H1 (cell line): ENCODE measurements around the gene HLA-A. TPM values are rescaled to one million over a fixed set of nuclear protein-coding genes. Genes with fewer than 3 reads are reported as not detected.

Source experiments
- ASH2L ChIP-seq: fragments of 200-600, 300-600 bp; sonication (generic); IDR thresholded peaks from one replicate; pipeline ENCODE4 v1.7.1; 2017; ENCODE audit warnings: low read length
- CBX5 ChIP-seq: fragments of 300-800, 300-1000 bp; sonication (generic); IDR thresholded peaks from 2 replicates; pipeline ENCODE4 v1.7.1; 2016; ENCODE audit warnings: antibody characterized with exemption, low read length, low read depth
- CHD2 ChIP-seq: IDR thresholded peaks from 2 replicates; pipeline ENCODE4 v1.6.1; 2012; ENCODE audit warnings: low read length, improper control_type of control experiment
- CREB1 ChIP-seq: IDR thresholded peaks from 2 replicates; pipeline ENCODE4 v1.6.1; 2012; ENCODE audit warnings: inconsistent platforms
- EZH2 ChIP-seq: fragments of 200-600 bp; sonication (generic); IDR thresholded peaks from 2 replicates; pipeline ENCODE4 v1.7.1; 2012; ENCODE audit warnings: low read depth, mild to moderate bottlenecking, moderate library complexity, low read length, inconsistent platforms; ENCODE audit not compliant: severe bottlenecking
- GTF2F1 ChIP-seq: IDR thresholded peaks from 2 replicates; pipeline ENCODE4 v1.6.1; 2012; ENCODE audit warnings: low read depth, low read length, improper control_type of control experiment, borderline replicate concordance
- HDAC2 ChIP-seq, 2 experiments: fragments of 300-600 bp in 1 of 2; sonication (generic) in 1 of 2; IDR thresholded peaks; 2 replicates each; pipeline ENCODE4 v1.6.1; 2011 to 2012; ENCODE audit warnings: low read depth in 2 of 2, low read length in 2 of 2, mild to moderate bottlenecking in 2 of 2, moderate library complexity in 2 of 2, borderline replicate concordance in 1 of 2, inconsistent platforms in 1 of 2
- KDM1A ChIP-seq: fragments of 200-600, 300-600 bp; sonication (generic); IDR thresholded peaks from 2 replicates; pipeline ENCODE4 v1.7.1; 2016; ENCODE audit warnings: mild to moderate bottlenecking, low read length, borderline replicate concordance
- MAFK ChIP-seq: IDR thresholded peaks from 2 replicates; pipeline ENCODE4 v1.6.1; 2012; ENCODE audit warnings: low read depth, mild to moderate bottlenecking, improper control_type of control experiment, low read length
- NANOG ChIP-seq: IDR thresholded peaks from 2 replicates; pipeline ENCODE4 v1.6.1; 2011; ENCODE audit warnings: low read length, low read depth, mild to moderate bottlenecking, inconsistent platforms; ENCODE audit not compliant: insufficient read depth, poor library complexity, severe bottlenecking
- PHF8 ChIP-seq: fragments of 200-600 bp; sonication (generic); conservative IDR thresholded peaks from 2 replicates; pipeline ENCODE4 v1.7.1; 2012; ENCODE audit warnings: low read depth, mild to moderate bottlenecking, inconsistent platforms, low read length, moderate library complexity
- POLR2A ChIP-seq, 2 experiments: IDR thresholded peaks; 1 replicate in 1 of 2; 2 replicates in 1 of 2; pipeline ENCODE4 v1.6.1; 2011; ENCODE audit warnings: low read depth in 2 of 2, low read length in 2 of 2, mild to moderate bottlenecking in 2 of 2; ENCODE audit errors: control extremely low read depth in 1 of 2
- POLR2AphosphoS5 ChIP-seq: IDR thresholded peaks from 2 replicates; pipeline ENCODE4 v1.6.1; 2011; ENCODE audit warnings: low read depth, low read length
- RXRA ChIP-seq: IDR thresholded peaks from 2 replicates; pipeline ENCODE4 v1.6.1; 2011; ENCODE audit warnings: low read depth, mild to moderate bottlenecking, low read length, moderate library complexity; ENCODE audit not compliant: insufficient read depth
- SIX5 ChIP-seq: IDR thresholded peaks from 2 replicates; pipeline ENCODE4 v1.6.1; 2011; ENCODE audit warnings: mild to moderate bottlenecking, low read depth, low read length
- SP1 ChIP-seq: IDR thresholded peaks from 2 replicates; pipeline ENCODE4 v1.6.1; 2011; ENCODE audit warnings: low read depth, low read length
- SP2 ChIP-seq: IDR thresholded peaks from 2 replicates; pipeline ENCODE4 v1.6.1; 2012; ENCODE audit warnings: mild to moderate bottlenecking, low read length, inconsistent platforms
- SRF ChIP-seq: IDR thresholded peaks from 2 replicates; pipeline ENCODE4 v1.6.1; 2011; ENCODE audit warnings: mild to moderate bottlenecking, low read depth, low read length, moderate library complexity
- SUZ12 ChIP-seq: fragments of 200-600 bp; sonication (generic); IDR thresholded peaks from 2 replicates; pipeline ENCODE4 v1.6.1; 2012; ENCODE audit warnings: mild to moderate bottlenecking, inconsistent platforms, low read length, moderate library complexity, mixed read lengths
- TAF7 ChIP-seq: optimal IDR thresholded peaks from 2 replicates; pipeline ENCODE3; 2011; ENCODE audit warnings: low read depth, mild to moderate bottlenecking, inconsistent platforms, low read length, moderate library complexity, borderline replicate concordance
- YY1 ChIP-seq: IDR thresholded peaks from 2 replicates; pipeline ENCODE4 v1.6.1; 2011; ENCODE audit warnings: low read depth, mild to moderate bottlenecking, low read length
- polyA plus RNA-seq, 7 experiments: library from polyadenylated mRNA; depleted of rRNA in 3 of 7; stranded (reverse) in 5 of 7; unstranded in 2 of 7; fragments of >200 nt in 5 of 7; fragments of 200-250 nt in 2 of 7; gene quantifications; 1 replicate in 5 of 7; 2 replicates in 1 of 7; 4 replicates in 1 of 7; pipeline versions ENCODE4 v1.2.1 to v1.2.3, GENCODE V29; 2011 to 2013; ENCODE audit warnings: missing spikeins in 2 of 7, mixed read lengths in 2 of 7
- total RNA-seq: library from RNA; stranded (reverse); fragmentation: NEBNext Ultra II Directional; extraction: Animal tissue kit (Norgen Biotek cat#: 25700); gene quantifications from 2 replicates; pipeline ENCODE4 v1.2.1, GENCODE V29; 2021
- TF ChIP-seq, protein P1 (sequence below): IDR thresholded peaks from 2 replicates; pipeline ENCODE4 v1.6.1; 2012; ENCODE audit warnings: low read length, inconsistent platforms

Gene HLA-A
- total and polyA plus RNA-seq, 2 of the 8 experiments (the other 6 are each of a cell fraction or from before 2014, with no cell fraction given) = 221 to 474 TPM

DNA sequence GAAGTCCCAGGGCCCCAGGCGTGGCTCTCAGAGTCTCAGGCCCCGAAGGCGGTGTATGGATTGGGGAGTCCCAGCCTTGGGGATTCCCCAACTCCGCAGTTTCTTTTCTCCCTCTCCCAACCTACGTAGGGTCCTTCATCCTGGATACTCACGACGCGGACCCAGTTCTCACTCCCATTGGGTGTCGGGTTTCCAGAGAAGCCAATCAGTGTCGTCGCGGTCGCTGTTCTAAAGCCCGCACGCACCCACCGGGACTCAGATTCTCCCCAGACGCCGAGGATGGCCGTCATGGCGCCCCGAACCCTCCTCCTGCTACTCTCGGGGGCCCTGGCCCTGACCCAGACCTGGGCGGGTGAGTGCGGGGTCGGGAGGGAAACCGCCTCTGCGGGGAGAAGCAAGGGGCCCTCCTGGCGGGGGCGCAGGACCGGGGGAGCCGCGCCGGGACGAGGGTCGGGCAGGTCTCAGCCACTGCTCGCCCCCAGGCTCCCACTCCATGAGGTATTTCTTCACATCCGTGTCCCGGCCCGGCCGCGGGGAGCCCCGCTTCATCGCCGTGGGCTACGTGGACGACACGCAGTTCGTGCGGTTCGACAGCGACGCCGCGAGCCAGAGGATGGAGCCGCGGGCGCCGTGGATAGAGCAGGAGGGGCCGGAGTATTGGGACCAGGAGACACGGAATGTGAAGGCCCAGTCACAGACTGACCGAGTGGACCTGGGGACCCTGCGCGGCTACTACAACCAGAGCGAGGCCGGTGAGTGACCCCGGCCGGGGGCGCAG, at the start of gene HLA-A (continued):
- TF ChIP-seq SIX5 (no peak), SP2 (no peak), EZH2 (peak; percentile 27), ASH2L (peak; percentile 21), SRF (no peak), CBX5 (no peak), PHF8 (peak; percentile 79), SP1 (peak; percentile 91), SUZ12 (no peak), YY1 (no peak), HDAC2 (IDR thresholded peaks at IDR 0.05; ENCODE audit: borderline replicate concordance in 1 of 2, low read depth in 2 of 2, low read length in 2 of 2) (no peak), POLR2AphosphoS5 (peak; percentile 83; the same call in 1 of the 2 replicates), MAFK (no peak), CHD2 (0 out of 2 replicates have a peak, but pooled peaks have one; percentile 51), NANOG (no peak), POLR2A (IDR thresholded peaks at IDR 0.05; ENCODE audit: control extremely low read depth in 1 of 2, low read depth in 2 of 2, low read length in 2 of 2) (peak; percentile 68 to 82), RXRA (no peak), CREB1 (peak; percentile 94), KDM1A (no peak), TAF7 (peak; percentile 52), GTF2F1 (0 out of 2 replicates have a peak, but pooled peaks have one; percentile 51)
- TF ChIP-seq, protein P1, sequence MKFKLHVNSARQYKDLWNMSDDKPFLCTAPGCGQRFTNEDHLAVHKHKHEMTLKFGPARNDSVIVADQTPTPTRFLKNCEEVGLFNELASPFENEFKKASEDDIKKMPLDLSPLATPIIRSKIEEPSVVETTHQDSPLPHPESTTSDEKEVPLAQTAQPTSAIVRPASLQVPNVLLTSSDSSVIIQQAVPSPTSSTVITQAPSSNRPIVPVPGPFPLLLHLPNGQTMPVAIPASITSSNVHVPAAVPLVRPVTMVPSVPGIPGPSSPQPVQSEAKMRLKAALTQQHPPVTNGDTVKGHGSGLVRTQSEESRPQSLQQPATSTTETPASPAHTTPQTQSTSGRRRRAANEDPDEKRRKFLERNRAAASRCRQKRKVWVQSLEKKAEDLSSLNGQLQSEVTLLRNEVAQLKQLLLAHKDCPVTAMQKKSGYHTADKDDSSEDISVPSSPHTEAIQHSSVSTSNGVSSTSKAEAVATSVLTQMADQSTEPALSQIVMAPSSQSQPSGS = 0 out of 2 replicates have a peak, but pooled peaks have one; percentile 58
